NCI-H2227 (cell line): Measurements from ENCODE around the gene PEX11A.

Experiments
- DNase-seq: peaks from one replicate; lab custom pipeline; 2025; ENCODE audit not compliant: unreplicated experiment; lab: John Stamatoyannopoulos, UW

PEX11A gene

GRCh38 chr15:89656116-89656815, 34.3 kb downstream of the PEX11A start:
- no peak for DNase-seq

- DNase-seq: peak; percentile 86
Observed at GRCh38 chr15:89654847-89655805, 35.4 kb downstream of the PEX11A start, which contains the start of gene KIF7. Gene KIF7, minus strand, starts transcription at chr15:89655467. Its CDS starts 2,537 bp downstream, at chr15:89652930.

GRCh38 chr15:89654301-89654761, 36.2 kb downstream of the PEX11A start:
- DNase-seq: no peak

- no peak for DNase-seq
Observed at GRCh38 chr15:89653578-89653977, 37.0 kb downstream of the PEX11A start.

GRCh38 chr15:89652666-89653065, 37.9 kb downstream of the PEX11A start:
- DNase-seq: no peak

- DNase-seq: no peak
Observed at GRCh38 chr15:89652131-89652530, 38.4 kb downstream of the PEX11A start.

GRCh38 chr15:89649716-89650115, 40.8 kb downstream of the PEX11A start:
- DNase-seq: no peak

- no peak for DNase-seq
Observed at GRCh38 chr15:89649013-89649625, 41.4 kb downstream of the PEX11A start.

- DNase-seq: no peak
Observed at GRCh38 chr15:89648106-89649012, 42.2 kb downstream of the PEX11A start.

- no peak for DNase-seq
Observed at GRCh38 chr15:89647191-89647851, 43.2 kb downstream of the PEX11A start.

- no peak for DNase-seq
Observed at GRCh38 chr15:89646416-89647141, 44.0 kb downstream of the PEX11A start.

- no peak for DNase-seq
Observed at GRCh38 chr15:89645680-89646079, 44.9 kb downstream of the PEX11A start.

- no peak for DNase-seq
Observed at GRCh38 chr15:89642106-89642505, 48.4 kb downstream of the PEX11A start.

GRCh38 chr15:89641053-89641452, 49.5 kb downstream of the PEX11A start:
- DNase-seq: no peak

GRCh38 chr15:89640245-89640644, 50.3 kb downstream of the PEX11A start:
- no peak for DNase-seq

GRCh38 chr15:89633585-89633984, 57.0 kb downstream of the PEX11A start:
- DNase-seq: no peak

- DNase-seq: no peak
Observed at GRCh38 chr15:89632563-89633430, 57.8 kb downstream of the PEX11A start.

- DNase-seq: no peak
Observed at GRCh38 chr15:89631902-89632264, 58.7 kb downstream of the PEX11A start.
